B cell (primary cell): ENCODE data around the gene HOXB4. TPM values are rescaled to one million over a fixed set of nuclear protein-coding genes. Genes with fewer than 3 reads are reported as not detected.

Source experiments
- ATAC-seq: fragments of 200-7000 bp; cut with Tn5 transposase; one replicate; pipeline ENCODE4 v1.10.0; 2021; ENCODE audit warnings: low read depth, mild to moderate bottlenecking, moderate number of reproducible peaks, moderate library complexity
- CTCF ChIA-PET: fragments of 350-600 bp; sonication (Branson Sonifier 250); formaldehyde crosslinking; loops from one replicate; lab custom pipeline; 2021; ENCODE audit warnings: antibody characterized with exemption, inconsistent platforms; lab: Charles Lee
- POLR2A ChIA-PET: fragments of 350-600 bp; sonication (Branson Sonifier 250); formaldehyde crosslinking; loops from one replicate; lab custom pipeline; 2021; ENCODE audit warnings: antibody characterized with exemption; lab: Charles Lee
- DNase-seq: peaks from one replicate; pipeline ENCODE4 v3.0.0; 2013
- H2AFZ ChIP-seq: 2 replicates; pipeline ENCODE4 v1.6.1; 2012; ENCODE audit warnings: mild to moderate bottlenecking, low read depth, low read length; ENCODE audit not compliant: insufficient read depth, poor library complexity, severe bottlenecking
- H3K27ac ChIP-seq, 2 donors: 1 replicate in 1 of 2; 2 replicates in 1 of 2; pipeline ENCODE4 v1.5.1; 2012 to 2013; ENCODE audit warnings: low read length in 2 of 2, mild to moderate bottlenecking in 2 of 2, moderate library complexity in 1 of 2
- H3K27me3 ChIP-seq, 4 experiments: fragments of 200-600 bp in 1 of 4; sonication (generic) in 1 of 4; replicated peaks in 1 of 4; 1 replicate in 2 of 4; 2 replicates in 2 of 4; pipeline versions ENCODE4 v1.6.1 to v1.7.0; 2013 to 2016; ENCODE audit warnings: low read length in 3 of 4, mild to moderate bottlenecking in 2 of 4, mixed read lengths in 1 of 4, moderate library complexity in 1 of 4; ENCODE audit not compliant: insufficient read depth in 4 of 4, control insufficient read depth in 3 of 4; ENCODE audit errors: control extremely low read depth in 1 of 4
- H3K36me3 ChIP-seq, 2 experiments: replicated peaks in 1 of 2; 1 replicate in 1 of 2; 2 replicates in 1 of 2; pipeline versions ENCODE4 v1.6.1 to v1.7.1; 2013; ENCODE audit warnings: low read length in 1 of 2; ENCODE audit not compliant: insufficient read depth in 2 of 2, control insufficient read depth in 1 of 2; ENCODE audit errors: control extremely low read depth in 1 of 2, extremely low read depth in 1 of 2
- H3K4me1 ChIP-seq, 2 donors: fragments of 200-600 bp in 1 of 2; sonication (generic) in 1 of 2; 1 replicate in 1 of 2; 2 replicates in 1 of 2; pipeline versions ENCODE4 v1.5.1 to v1.6.1; 2013 to 2017; ENCODE audit warnings: low read length in 2 of 2; ENCODE audit not compliant: control insufficient read depth in 2 of 2, insufficient read depth in 2 of 2
- H3K4me2 ChIP-seq: replicated peaks from 2 replicates; pipeline ENCODE3; 2012; ENCODE audit warnings: mild to moderate bottlenecking, low read depth, low read length; ENCODE audit not compliant: poor library complexity, severe bottlenecking
- H3K4me3 ChIP-seq, 5 experiments: fragments of 200-600 bp in 1 of 5; sonication (generic) in 1 of 5; 1 replicate in 3 of 5; 2 replicates in 2 of 5; pipeline versions ENCODE4 v1.5.1 to v1.7.0; 2011 to 2016; ENCODE audit warnings: low read length in 4 of 5, mild to moderate bottlenecking in 4 of 5, low read depth in 2 of 5, control low read depth in 1 of 5, moderate library complexity in 1 of 5; ENCODE audit not compliant: insufficient read depth in 1 of 5; ENCODE audit errors: control extremely low read depth in 1 of 5, extremely low read depth in 1 of 5
- H3K79me2 ChIP-seq: fragments of 200-600 bp; sonication (generic); one replicate; pipeline ENCODE4 v1.6.0; 2016; ENCODE audit warnings: low read length; ENCODE audit not compliant: control insufficient read depth, insufficient read depth
- H3K9ac ChIP-seq: fragments of 200-600 bp; sonication (generic); 2 replicates; pipeline ENCODE4 v1.6.1; 2017; ENCODE audit warnings: mild to moderate bottlenecking, low read length, moderate library complexity
- H3K9me3 ChIP-seq, 3 donors: one replicate each; pipeline versions ENCODE4 v1.6.1 to v1.7.1; 2013; ENCODE audit warnings: low read length in 2 of 3; ENCODE audit not compliant: control insufficient read depth in 2 of 3, insufficient read depth in 1 of 3; ENCODE audit errors: control extremely low read depth in 1 of 3
- H4K20me1 ChIP-seq: 2 replicates; pipeline ENCODE4 v1.6.0; 2012; ENCODE audit warnings: mild to moderate bottlenecking, low read length; ENCODE audit not compliant: insufficient read depth, control insufficient read depth, poor library complexity, severe bottlenecking
- H3K27ac Mint-ChIP-seq: one replicate; pipeline ENCODE4 v1.8.0; 2021; ENCODE audit warnings: mixed read lengths
- H3K27me3 Mint-ChIP-seq: one replicate; pipeline ENCODE4 v1.8.0; 2021; ENCODE audit warnings: mixed read lengths
- H3K4me1 Mint-ChIP-seq: one replicate; pipeline ENCODE4 v1.8.0; 2021; ENCODE audit warnings: mixed read lengths
- H3K4me3 Mint-ChIP-seq: one replicate; pipeline ENCODE4 v1.8.0; 2021; ENCODE audit warnings: mixed read lengths
- H3K9me3 Mint-ChIP-seq: one replicate; pipeline ENCODE4 v1.8.0; 2022; ENCODE audit warnings: mixed read lengths; ENCODE audit not compliant: insufficient read depth
- CTCF ChIP-seq: fragments of 200-600 bp; IDR thresholded peaks from one replicate; pipeline ENCODE4 v1.8.0; 2022; ENCODE audit warnings: antibody characterized with exemption, mild to moderate bottlenecking
- EZH2 ChIP-seq: IDR thresholded peaks from 2 replicates; pipeline ENCODE4 v1.6.1; 2012; ENCODE audit warnings: borderline replicate concordance, low read depth, mild to moderate bottlenecking, moderate library complexity, low read length; ENCODE audit not compliant: insufficient read depth, poor library complexity, severe bottlenecking
- WGBS: methylation state at CpG from one replicate; pipeline ENCODE4 v1.1.5; 2013; ENCODE audit warnings: missing lambda C conversion rate; ENCODE audit not compliant: insufficient coverage; 5-methylcytosine and 5-hydroxymethylcytosine counted together
- intact Hi-C: fragments of 100-400 bp; cut with micrococcal nuclease; formaldehyde crosslinking; loops from one replicate; pipeline ENCODE4 v1.10.0; 2022
- polyA plus RNA-seq: library from polyadenylated mRNA; depleted of rRNA; stranded (reverse); fragments of >200 nt; gene quantifications from 2 replicates; pipeline ENCODE4 v1.2.3, GENCODE V29; 2012
- total RNA-seq, 2 donors: library from RNA; stranded (reverse); fragments of 120-200 nt in 1 of 2; gene quantifications; 1 replicate in 1 of 2; 2 replicates in 1 of 2; pipeline versions ENCODE4 v1.2.3 to v1.2.4, GENCODE V29; 2013 to 2022

Gene HOXB4
- total and polyA plus RNA-seq, 2 donors (not counting 1 experiment from before 2014, with no cell fraction given): 0.85 to 1.7 TPM

GRCh38 chr17:48542698-48543106 is 35.4 kb downstream of the HOXB4 start:
- intact Hi-C loops: loop anchor here (10.0 kb wide), 1 partner anchor 48 kb away; no protein-coding TSS in a partner anchor

More at GRCh38 chr17:48542698-48543106, 35.4 kb downstream of the HOXB4 start:
- Mint-ChIP-seq H3K9me3 (no peaks in the 10 kb centered on the region), H3K4me1 (peaks cover 28% of the 10 kb centered on the region), H3K27me3 (peaks cover 51% of the 10 kb centered on the region), H3K27ac (peak overlapping the region; percentile 90), H3K4me3 (peak overlapping the region; percentile 94)
- POLR2A ChIA-PET: no interaction called here
- CTCF ChIA-PET: interaction anchor here (0.9 kb wide), 1 partner anchor 50 kb away, joined by 3 read pairs; no protein-coding TSS in a partner anchor
- H3K27ac ChIP-seq: peak overlapping the region; percentile 6 to 16
- no peaks in the 10 kb centered on the region for H3K79me2 ChIP-seq
- TF ChIP-seq CTCF (no peak), EZH2 (no peak)
- H3K9ac ChIP-seq: peak overlapping the region; percentile 70
- H3K36me3 ChIP-seq: no peaks in the 10 kb centered on the region
- H3K9me3 ChIP-seq: peaks cover 0 to 11% (median 0%) of the 10 kb centered on the region in 3 donors
- H3K4me2 ChIP-seq: peak overlapping the region; percentile 96
- peaks cover 0 to 66% (median 26%) of the 10 kb centered on the region in 4 experiments for H3K27me3 ChIP-seq
- ATAC-seq (no peak), DNase-seq (no peak)
- peak overlapping the region; percentile 31 to 73 (median 64) for H3K4me3 ChIP-seq
- no peaks in the 10 kb centered on the region for H4K20me1 ChIP-seq
- H2AFZ ChIP-seq: peak overlapping the region; percentile 82
- H3K4me1 ChIP-seq: peaks cover 36 to 39% of the 10 kb centered on the region in 2 donors
- 3% methylated on average over 9 of the region's 12 CpGs for WGBS
